ENCODE results near the gene TRIM8. TPM values are rescaled to one million over a fixed set of nuclear protein-coding genes. Genes with fewer than 3 reads are reported as not detected.

Gene TRIM8, protein sequence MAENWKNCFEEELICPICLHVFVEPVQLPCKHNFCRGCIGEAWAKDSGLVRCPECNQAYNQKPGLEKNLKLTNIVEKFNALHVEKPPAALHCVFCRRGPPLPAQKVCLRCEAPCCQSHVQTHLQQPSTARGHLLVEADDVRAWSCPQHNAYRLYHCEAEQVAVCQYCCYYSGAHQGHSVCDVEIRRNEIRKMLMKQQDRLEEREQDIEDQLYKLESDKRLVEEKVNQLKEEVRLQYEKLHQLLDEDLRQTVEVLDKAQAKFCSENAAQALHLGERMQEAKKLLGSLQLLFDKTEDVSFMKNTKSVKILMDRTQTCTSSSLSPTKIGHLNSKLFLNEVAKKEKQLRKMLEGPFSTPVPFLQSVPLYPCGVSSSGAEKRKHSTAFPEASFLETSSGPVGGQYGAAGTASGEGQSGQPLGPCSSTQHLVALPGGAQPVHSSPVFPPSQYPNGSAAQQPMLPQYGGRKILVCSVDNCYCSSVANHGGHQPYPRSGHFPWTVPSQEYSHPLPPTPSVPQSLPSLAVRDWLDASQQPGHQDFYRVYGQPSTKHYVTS
- 10 to 100 TPM; 34.7 to 99.8 (median 41.2) TPM for total RNA-seq
- long read RNA-seq = 0 reads

DNA sequence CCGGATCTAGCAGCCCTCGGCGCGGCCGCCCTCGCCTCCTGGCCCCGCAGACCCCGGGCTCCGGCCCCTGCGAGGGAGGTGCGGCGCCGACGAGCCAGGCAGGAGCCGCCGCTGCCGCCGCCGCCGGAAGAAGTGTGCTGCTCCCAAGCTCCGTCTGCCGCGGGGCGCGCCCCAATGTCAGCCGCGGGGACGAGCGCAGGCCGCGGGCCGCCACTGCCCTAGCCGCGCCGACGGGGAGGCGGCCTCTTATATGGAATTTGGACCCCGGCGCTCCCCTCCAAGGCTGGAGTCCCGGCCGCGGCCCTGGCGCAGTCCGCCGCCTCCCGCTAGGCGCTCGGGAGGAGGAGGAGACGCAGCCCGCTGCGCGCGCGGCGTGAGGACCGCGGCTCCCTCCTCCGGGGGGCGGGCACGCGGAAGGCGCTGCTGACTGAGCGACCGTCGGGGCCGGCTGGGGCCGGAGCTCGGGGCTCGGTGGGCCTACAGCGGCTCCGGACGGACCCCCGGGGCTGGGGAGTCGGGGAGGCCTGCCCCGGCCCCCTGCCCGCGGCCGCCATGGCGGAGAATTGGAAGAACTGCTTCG is at the start of gene TRIM8:
Gene TRIM8 (plus strand): TSS at position 414 of the 580 bp plus-strand sequence. CDS start 139 bp downstream, at position 553.
- Histone ChIP-seq H3K4me1 (peaks cover 0 to 40% (median 13%) of the 10 kb centered on the region in 4 donors), H3K4me3 (peak within 1 kb of the TSS; percentile 81 to 96 (median 92)), H3K36me3 (no peaks in the 10 kb centered on the region), H3K27ac (peak within 1 kb of the TSS; percentile 96 to 99 (median 97)), H3K27me3 (no peaks in the 10 kb centered on the region), H3K9me3 (no peaks in the 10 kb centered on the region)
- no CpG with 5 or more reads among the region's 80 CpGs for WGBS (ENCODE audit: insufficient coverage, low coverage, low lambda C conversion rate, missing lambda C conversion rate)
- DNase-seq = peak; percentile 64 to 81 (median 77)
- ATAC-seq = peak in 3 of 4 donors; percentile 1 to 29 (median 18)
- intact Hi-C loops (cut with DNase I) = no loop called here
- peak; percentile 60 for TF ChIP-seq POLR2A (IDR thresholded peaks at IDR 0.05)
- TF ChIP-seq, protein P1, sequence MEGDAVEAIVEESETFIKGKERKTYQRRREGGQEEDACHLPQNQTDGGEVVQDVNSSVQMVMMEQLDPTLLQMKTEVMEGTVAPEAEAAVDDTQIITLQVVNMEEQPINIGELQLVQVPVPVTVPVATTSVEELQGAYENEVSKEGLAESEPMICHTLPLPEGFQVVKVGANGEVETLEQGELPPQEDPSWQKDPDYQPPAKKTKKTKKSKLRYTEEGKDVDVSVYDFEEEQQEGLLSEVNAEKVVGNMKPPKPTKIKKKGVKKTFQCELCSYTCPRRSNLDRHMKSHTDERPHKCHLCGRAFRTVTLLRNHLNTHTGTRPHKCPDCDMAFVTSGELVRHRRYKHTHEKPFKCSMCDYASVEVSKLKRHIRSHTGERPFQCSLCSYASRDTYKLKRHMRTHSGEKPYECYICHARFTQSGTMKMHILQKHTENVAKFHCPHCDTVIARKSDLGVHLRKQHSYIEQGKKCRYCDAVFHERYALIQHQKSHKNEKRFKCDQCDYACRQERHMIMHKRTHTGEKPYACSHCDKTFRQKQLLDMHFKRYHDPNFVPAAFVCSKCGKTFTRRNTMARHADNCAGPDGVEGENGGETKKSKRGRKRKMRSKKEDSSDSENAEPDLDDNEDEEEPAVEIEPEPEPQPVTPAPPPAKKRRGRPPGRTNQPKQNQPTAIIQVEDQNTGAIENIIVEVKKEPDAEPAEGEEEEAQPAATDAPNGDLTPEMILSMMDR (IDR thresholded peaks at IDR 0.05) = no peak

DNA sequence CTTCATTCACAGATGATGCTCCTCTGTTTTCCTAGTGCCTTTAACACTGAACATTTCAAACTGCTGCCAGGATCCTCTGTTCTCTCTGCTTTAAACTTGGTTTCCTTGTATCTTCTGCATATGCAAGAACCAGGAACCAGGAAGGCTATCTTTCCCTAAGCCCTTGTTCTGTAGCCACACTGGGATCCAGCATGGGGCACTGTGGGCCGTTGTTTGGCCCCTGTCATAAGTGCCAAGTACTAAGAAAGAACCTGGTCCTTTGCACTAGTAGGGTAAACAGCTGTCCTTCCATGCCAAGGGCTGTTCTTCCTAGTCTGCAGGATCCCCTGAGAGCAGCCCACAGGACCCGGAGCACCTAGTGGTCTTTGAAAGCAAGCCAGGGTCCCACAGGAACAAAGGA is 49.0 kb upstream of the TRIM8 start:
- Histone ChIP-seq H3K27ac (no peak overlapping the region), H3K27me3 (no peaks in the 10 kb centered on the region), H3K9me3 (no peaks in the 10 kb centered on the region), H3K4me1 (peaks cover 0 to 38% (median 17%) of the 10 kb centered on the region in 4 donors), H3K4me3 (no peak overlapping the region), H3K36me3 (no peaks in the 10 kb centered on the region)
- ATAC-seq (peak in 1 of 4 donors; percentile 18), DNase-seq (no peak)
- 17% methylated on average over 1 of the region's 2 CpGs for WGBS (ENCODE audit: insufficient coverage, low coverage, low lambda C conversion rate, missing lambda C conversion rate)
- intact Hi-C loops (cut with DNase I) = no loop called here
- TF ChIP-seq, protein P1 (IDR thresholded peaks at IDR 0.05) = peak in 1 of 4 donors; percentile 23
- TF ChIP-seq POLR2A (IDR thresholded peaks at IDR 0.05) = no peak

DNA sequence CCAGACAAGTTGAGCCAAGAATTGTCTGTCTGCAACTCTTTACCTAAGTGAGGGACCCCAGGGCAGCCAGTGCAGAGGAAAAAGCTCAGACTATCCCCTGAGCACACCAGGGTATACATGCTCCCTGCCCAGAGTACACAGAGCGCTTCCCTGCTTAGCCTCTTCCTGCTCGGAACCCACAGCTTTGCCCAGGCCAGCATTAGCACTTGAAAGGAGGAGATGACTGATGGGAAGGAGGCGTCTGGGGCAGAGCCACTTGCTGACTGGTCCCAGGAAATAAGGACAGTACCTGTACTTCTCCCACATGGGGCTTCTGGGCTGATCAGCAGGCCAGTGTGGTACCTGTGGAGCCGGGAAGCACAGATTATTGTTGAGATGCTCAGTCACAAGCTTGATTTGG is 48.4 kb upstream of the TRIM8 start:
- no peaks in the 10 kb centered on the region for H3K27me3 ChIP-seq
- no peak overlapping the region for H3K27ac ChIP-seq
- ATAC-seq = no peak
- no peaks in the 10 kb centered on the region for H3K36me3 ChIP-seq
- intact Hi-C loops (cut with DNase I) = no loop called here
- no peak overlapping the region for H3K4me3 ChIP-seq
- no peak for TF ChIP-seq POLR2A (IDR thresholded peaks at IDR 0.05)
- TF ChIP-seq, protein P1 (IDR thresholded peaks at IDR 0.05) = no peak
- H3K9me3 ChIP-seq = no peaks in the 10 kb centered on the region
- no peak for DNase-seq
- peaks cover 0 to 38% (median 17%) of the 10 kb centered on the region in 4 donors for H3K4me1 ChIP-seq
- 100% methylated on average over 2 of the region's 4 CpGs for WGBS (ENCODE audit: insufficient coverage, low coverage, low lambda C conversion rate, missing lambda C conversion rate)

DNA sequence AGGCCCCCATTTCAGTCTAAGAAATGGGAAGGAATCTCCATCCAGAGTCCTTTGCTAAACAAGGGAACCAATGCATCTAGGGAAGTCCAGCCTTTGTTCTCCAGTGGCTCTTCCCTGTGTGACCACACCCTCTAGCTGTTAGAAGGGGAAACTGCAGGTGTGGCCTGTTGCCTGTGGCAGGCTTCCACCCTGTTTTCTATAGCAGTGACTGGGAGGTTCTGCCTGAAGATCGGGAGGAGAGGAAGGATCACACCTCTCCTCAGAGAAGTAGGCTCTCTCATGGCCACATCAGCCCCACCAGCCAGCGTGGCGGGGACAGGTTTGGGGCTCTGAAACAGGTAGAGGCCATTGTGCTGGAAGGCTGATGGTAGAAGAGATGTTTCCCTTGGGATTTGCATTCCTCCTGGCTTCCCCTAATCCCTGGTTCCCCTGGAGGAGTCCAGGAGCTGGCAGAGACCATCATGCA is 47.7 kb upstream of the TRIM8 start:
- Histone ChIP-seq H3K27ac (peak overlapping the region; percentile 63 to 83 (median 69)), H3K4me3 (no peak overlapping the region), H3K4me1 (peaks cover 0 to 38% (median 17%) of the 10 kb centered on the region in 4 donors), H3K9me3 (no peaks in the 10 kb centered on the region), H3K36me3 (no peaks in the 10 kb centered on the region), H3K27me3 (no peaks in the 10 kb centered on the region)
- intact Hi-C loops (cut with DNase I) = no loop called here
- DNase-seq = peak in 1 of 3 donors; percentile 69
- no peak for TF ChIP-seq POLR2A (IDR thresholded peaks at IDR 0.05)
- TF ChIP-seq, protein P1 (IDR thresholded peaks at IDR 0.05) = peak; percentile 85 to 94 (median 88)
- WGBS (ENCODE audit: insufficient coverage, low coverage, low lambda C conversion rate, missing lambda C conversion rate) = 20% methylated on average over 1 of the region's 3 CpGs
- ATAC-seq = peak; percentile 71 to 78 (median 76)
